GM18909 (cell line): Measurements from ENCODE around the gene MYB.
"Not testable (repeated sequence)": the region's sequence is repeated elsewhere in the genome, so short reads cannot be mapped to it uniquely, and the experiment has no call there.

Source experiments
- ATAC-seq: cut with Tn5 transposase; IDR thresholded peaks from one replicate; pipeline ENCODE4 v1.9.1; 2021; ENCODE audit warnings: mild to moderate bottlenecking; ENCODE audit not compliant: unreplicated experiment, poor library complexity

The MYB gene

GRCh38 chr6:135162678-135163439 lies 18.2 kb upstream of the MYB start:
- peak; percentile 15 for ATAC-seq

- peak; percentile 68 for ATAC-seq
Observed at GRCh38 chr6:135163440-135163738, 17.7 kb upstream of the MYB start.

- ATAC-seq: not testable (repeated sequence)
Observed at GRCh38 chr6:135164387-135164786, 16.7 kb upstream of the MYB start.

- no peak for ATAC-seq
Observed at GRCh38 chr6:135165031-135165430, 16.1 kb upstream of the MYB start.

GRCh38 chr6:135166515-135166914 lies 14.6 kb upstream of the MYB start:
- no peak for ATAC-seq

- no peak for ATAC-seq
Observed at GRCh38 chr6:135167617-135168016, 13.5 kb upstream of the MYB start.

GRCh38 chr6:135168766-135169165 lies 12.3 kb upstream of the MYB start:
- ATAC-seq: no peak

- ATAC-seq: no peak
Observed at GRCh38 chr6:135170238-135170637, 10.9 kb upstream of the MYB start.

- no peak for ATAC-seq
Observed at GRCh38 chr6:135170849-135171248, 10.3 kb upstream of the MYB start.

- no peak for ATAC-seq
Observed at GRCh38 chr6:135173242-135173988, 7.7 kb upstream of the MYB start.

GRCh38 chr6:135173989-135174484 lies 7.1 kb upstream of the MYB start:
- no peak for ATAC-seq

- no peak for ATAC-seq
Observed at GRCh38 chr6:135176058-135176457, 5.0 kb upstream of the MYB start.

GRCh38 chr6:135176464-135176863 lies 4.6 kb upstream of the MYB start:
- ATAC-seq: no peak

GRCh38 chr6:135179372-135179771 lies 1.7 kb upstream of the MYB start:
- no peak for ATAC-seq

GRCh38 chr6:135179920-135180541 lies 1.1 kb upstream of the MYB start:
- ATAC-seq: no peak

GRCh38 chr6:135181333-135182070 lies 394 bp downstream of the MYB start:
- peak; percentile 0 for ATAC-seq

- peak; percentile 22 for ATAC-seq
Observed at GRCh38 chr6:135182071-135183001, 1.2 kb downstream of the MYB start.

- peak; percentile 48 for ATAC-seq
Observed at GRCh38 chr6:135183002-135183531, 2.0 kb downstream of the MYB start.
